Natural killer cell treated with Interleukin-12 subunit alpha and Interleukin-12 subunit beta and Interleukin-15 and Interleukin-18, amount 100 ng/mL, for 72 hours (primary cell): ENCODE data around the gene TMEM131. TPM values are rescaled to one million over a fixed set of nuclear protein-coding genes. Genes with fewer than 3 reads are reported as not detected.

ENCODE experiments used
- ATAC-seq, 2 donors: fragments of 150-1000 bp; cut with Tn5 transposase in 1 of 2; sonication (Bioruptor Pico), chemical (Tn5 transposase) in 1 of 2; 2 replicates each; pipeline ENCODE4 v1.10.0; 2021
- DNase-seq: peaks from one replicate; pipeline ENCODE4 v3.0.0; 2022; ENCODE audit warnings: low spot score
- H3K27ac Mint-ChIP-seq, 2 donors: 1 replicate in 1 of 2; 2 replicates in 1 of 2; pipeline ENCODE4 v1.8.0; 2022; ENCODE audit warnings: mixed read lengths in 2 of 2, mild to moderate bottlenecking in 1 of 2, moderate library complexity in 1 of 2
- H3K27me3 Mint-ChIP-seq, 2 donors: 1 replicate in 1 of 2; 2 replicates in 1 of 2; pipeline ENCODE4 v1.8.0; 2022; ENCODE audit warnings: mixed read lengths in 2 of 2
- H3K36me3 Mint-ChIP-seq: one replicate; pipeline ENCODE4 v1.8.0; 2022; ENCODE audit warnings: mixed read lengths
- H3K4me1 Mint-ChIP-seq, 2 donors: 1 replicate in 1 of 2; 2 replicates in 1 of 2; pipeline ENCODE4 v1.8.0; 2022; ENCODE audit warnings: low read depth in 2 of 2, mixed read lengths in 2 of 2, mild to moderate bottlenecking in 1 of 2
- H3K4me3 Mint-ChIP-seq: one replicate; pipeline ENCODE4 v1.8.0; 2022; ENCODE audit warnings: mixed read lengths
- H3K9me3 Mint-ChIP-seq: 2 replicates; pipeline ENCODE4 v1.8.0; 2022; ENCODE audit warnings: mixed read lengths
- total RNA-seq, 2 donors: library from RNA; stranded (reverse); gene quantifications; one replicate each; pipeline ENCODE4 v1.2.3, GENCODE V29; 2022

The TMEM131 gene
- total RNA-seq, 2 donors from 2014 or later = 44.6 to 47.3 TPM

GRCh38 chr2:97993926-97994325 lies 1.8 kb downstream of the TMEM131 start:
- H3K27me3 Mint-ChIP-seq = no peaks in the 10 kb centered on the region
- ATAC-seq (no peak), DNase-seq (no peak)
- H3K4me1 Mint-ChIP-seq = peaks cover 33 to 39% of the 10 kb centered on the region in 2 donors
- H3K9me3 Mint-ChIP-seq = no peaks in the 10 kb centered on the region
- peak overlapping the region; percentile 86 to 96 for H3K27ac Mint-ChIP-seq
- peak overlapping the region; percentile 93 for H3K4me3 Mint-ChIP-seq
- no peaks in the 10 kb centered on the region for H3K36me3 Mint-ChIP-seq

DNA sequence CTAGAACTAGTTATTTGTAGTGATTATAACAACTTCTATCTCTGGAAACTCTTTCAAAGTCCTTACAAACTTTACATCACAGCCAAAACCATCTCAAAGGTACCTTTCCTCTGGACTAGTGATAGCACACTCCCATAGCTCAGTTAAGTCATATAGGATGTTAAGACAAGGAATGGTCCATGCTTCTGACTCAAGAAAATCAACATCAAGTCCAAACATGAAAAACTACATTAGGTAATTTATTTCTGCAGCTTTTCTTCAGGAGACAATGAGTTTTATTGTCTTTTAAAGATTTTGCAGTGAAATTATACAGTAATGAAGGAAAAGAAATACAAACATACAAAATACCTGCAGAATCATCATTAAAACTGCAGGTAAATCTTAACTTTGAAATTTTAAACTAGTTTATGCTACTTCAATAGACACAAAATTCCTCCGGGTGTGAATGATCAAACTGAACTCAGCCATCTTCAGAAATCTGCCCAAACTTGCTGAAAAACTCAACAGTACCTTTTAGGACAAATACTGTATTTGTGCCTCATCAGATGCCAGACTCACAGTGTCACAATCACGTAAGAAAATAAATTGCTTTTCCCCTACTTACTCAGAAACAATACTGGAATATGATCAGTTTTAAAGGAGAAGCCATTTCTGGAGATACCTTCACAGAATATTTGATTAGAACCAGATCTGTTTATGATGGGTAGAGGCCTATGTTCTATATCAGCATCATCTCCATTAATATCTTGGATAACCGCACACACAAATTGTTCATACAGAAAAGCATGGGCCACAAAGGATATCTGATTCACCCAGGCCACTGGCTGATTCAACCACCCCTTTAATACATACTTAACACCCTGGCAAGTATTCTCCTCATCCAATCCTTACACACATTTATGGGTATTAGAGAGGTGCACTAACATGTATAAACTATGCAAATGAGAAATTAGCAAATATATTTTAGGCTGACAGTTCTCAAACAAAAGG lies 2.6 kb downstream of the TMEM131 start:
- peak overlapping the region in 1 of 2 donors; percentile 96 for H3K27ac Mint-ChIP-seq
- H3K4me3 Mint-ChIP-seq = peak overlapping the region; percentile 93
- H3K27me3 Mint-ChIP-seq = no peaks in the 10 kb centered on the region
- peaks cover 40 to 46% of the 10 kb centered on the region in 2 donors for H3K4me1 Mint-ChIP-seq
- no peak for DNase-seq
- no peaks in the 10 kb centered on the region for H3K9me3 Mint-ChIP-seq
- H3K36me3 Mint-ChIP-seq = no peaks in the 10 kb centered on the region
- no peak for ATAC-seq

- Mint-ChIP-seq H3K9me3 (no peaks in the 10 kb centered on the region), H3K27ac (no peak overlapping the region), H3K4me3 (peak overlapping the region; percentile 52), H3K4me1 (peaks cover 46 to 53% of the 10 kb centered on the region in 2 donors), H3K36me3 (no peaks in the 10 kb centered on the region), H3K27me3 (no peaks in the 10 kb centered on the region)
- ATAC-seq = no peak
- DNase-seq = no peak
Observed at GRCh38 chr2:97991081-97991856, 4.5 kb downstream of the TMEM131 start.

- DNase-seq = no peak
- H3K27me3 Mint-ChIP-seq = no peaks in the 10 kb centered on the region
- no peaks in the 10 kb centered on the region for H3K36me3 Mint-ChIP-seq
- ATAC-seq = no peak
- H3K4me3 Mint-ChIP-seq = no peak overlapping the region
- H3K4me1 Mint-ChIP-seq = peaks cover 42 to 47% of the 10 kb centered on the region in 2 donors
- H3K9me3 Mint-ChIP-seq = no peaks in the 10 kb centered on the region
- no peak overlapping the region for H3K27ac Mint-ChIP-seq
Observed at GRCh38 chr2:97988722-97989121, 7.0 kb downstream of the TMEM131 start.

GRCh38 chr2:97985998-97986397 lies 9.8 kb downstream of the TMEM131 start:
- H3K27ac Mint-ChIP-seq = no peak overlapping the region
- DNase-seq (no peak), ATAC-seq (no peak)
- no peaks in the 10 kb centered on the region for H3K36me3 Mint-ChIP-seq
- H3K27me3 Mint-ChIP-seq = no peaks in the 10 kb centered on the region
- H3K4me3 Mint-ChIP-seq = no peak overlapping the region
- H3K4me1 Mint-ChIP-seq = peaks cover 34 to 46% of the 10 kb centered on the region in 2 donors
- H3K9me3 Mint-ChIP-seq = no peaks in the 10 kb centered on the region

DNA sequence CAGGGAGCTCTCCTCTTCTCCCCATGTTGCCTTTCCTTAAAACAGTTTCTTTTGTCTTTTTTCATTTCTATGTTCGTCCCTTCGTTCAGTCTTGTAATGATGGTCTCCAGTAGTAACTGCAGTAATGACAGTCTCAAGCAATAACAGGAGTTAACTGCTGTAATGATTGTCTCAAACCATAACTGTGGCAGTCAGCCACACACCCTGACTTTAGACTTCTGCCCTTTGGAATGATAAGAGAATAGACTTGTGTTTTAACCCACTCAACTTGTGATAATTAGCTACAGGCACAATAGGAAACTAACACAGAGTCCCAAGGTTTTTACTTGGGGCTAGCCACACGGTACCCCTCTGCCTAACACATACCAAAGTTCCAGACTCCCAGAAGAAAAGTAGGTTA lies 12.1 kb downstream of the TMEM131 start:
- Mint-ChIP-seq H3K36me3 (no peaks in the 10 kb centered on the region), H3K4me3 (no peak overlapping the region), H3K27ac (no peak overlapping the region), H3K4me1 (peaks cover 40 to 58% of the 10 kb centered on the region in 2 donors), H3K27me3 (no peaks in the 10 kb centered on the region), H3K9me3 (peaks cover 4% of the 10 kb centered on the region)
- no peak for DNase-seq
- no peak for ATAC-seq

- DNase-seq (no peak), ATAC-seq (no peak)
- H3K27ac Mint-ChIP-seq = peak overlapping the region in 1 of 2 donors; percentile 27
- H3K4me1 Mint-ChIP-seq = peaks cover 37 to 52% of the 10 kb centered on the region in 2 donors
- no peak overlapping the region for H3K4me3 Mint-ChIP-seq
- peaks cover 4% of the 10 kb centered on the region for H3K9me3 Mint-ChIP-seq
- no peaks in the 10 kb centered on the region for H3K36me3 Mint-ChIP-seq
- no peaks in the 10 kb centered on the region for H3K27me3 Mint-ChIP-seq
Observed at GRCh38 chr2:97983134-97983533, 12.6 kb downstream of the TMEM131 start.

GRCh38 chr2:97982621-97983020 lies 13.1 kb downstream of the TMEM131 start:
- H3K4me3 Mint-ChIP-seq = no peak overlapping the region
- H3K4me1 Mint-ChIP-seq = peaks cover 35 to 49% of the 10 kb centered on the region in 2 donors
- no peak overlapping the region for H3K27ac Mint-ChIP-seq
- peaks cover 4% of the 10 kb centered on the region for H3K9me3 Mint-ChIP-seq
- no peaks in the 10 kb centered on the region for H3K27me3 Mint-ChIP-seq
- ATAC-seq (no peak), DNase-seq (no peak)
- no peaks in the 10 kb centered on the region for H3K36me3 Mint-ChIP-seq

GRCh38 chr2:97981961-97982360 lies 13.8 kb downstream of the TMEM131 start:
- no peak for DNase-seq
- Mint-ChIP-seq H3K4me1 (peaks cover 35 to 53% of the 10 kb centered on the region in 2 donors), H3K27me3 (no peaks in the 10 kb centered on the region), H3K27ac (no peak overlapping the region), H3K36me3 (no peaks in the 10 kb centered on the region), H3K4me3 (no peak overlapping the region), H3K9me3 (peaks cover 4% of the 10 kb centered on the region)
- ATAC-seq = no peak

- Mint-ChIP-seq H3K9me3 (peaks cover 4% of the 10 kb centered on the region), H3K4me3 (peak overlapping the region; percentile 7), H3K36me3 (peaks cover 2% of the 10 kb centered on the region), H3K4me1 (peaks cover 33 to 44% of the 10 kb centered on the region in 2 donors), H3K27me3 (no peaks in the 10 kb centered on the region), H3K27ac (no peak overlapping the region)
- no peak for DNase-seq
- ATAC-seq = peak in 1 of 2 donors; percentile 57
Observed at GRCh38 chr2:97979904-97980303, 15.8 kb downstream of the TMEM131 start.

DNA sequence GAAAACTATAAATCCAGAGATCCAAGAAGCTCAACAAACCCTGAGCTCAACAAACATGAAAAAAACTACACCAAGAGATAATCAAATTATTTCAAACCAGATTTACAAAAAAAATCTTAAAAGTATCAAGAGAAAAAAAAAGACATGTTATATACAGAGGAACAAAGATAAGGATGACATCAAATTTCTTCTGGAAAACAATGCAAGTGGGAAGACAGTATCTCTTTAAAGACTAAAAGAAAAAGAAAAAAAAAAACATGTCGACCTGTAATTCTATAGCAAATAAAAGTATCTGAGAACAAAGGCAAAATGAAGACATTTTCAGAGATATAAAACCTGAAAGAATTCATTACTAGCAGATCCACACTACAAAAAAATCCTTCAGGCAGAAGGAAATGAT lies 21.3 kb downstream of the TMEM131 start:
- Mint-ChIP-seq H3K27me3 (no peaks in the 10 kb centered on the region), H3K27ac (no peak overlapping the region), H3K9me3 (peaks cover 6% of the 10 kb centered on the region), H3K4me3 (no peak overlapping the region), H3K36me3 (peaks cover 21% of the 10 kb centered on the region), H3K4me1 (peaks cover 39 to 40% of the 10 kb centered on the region in 2 donors)
- DNase-seq (no peak), ATAC-seq (no peak)

DNA sequence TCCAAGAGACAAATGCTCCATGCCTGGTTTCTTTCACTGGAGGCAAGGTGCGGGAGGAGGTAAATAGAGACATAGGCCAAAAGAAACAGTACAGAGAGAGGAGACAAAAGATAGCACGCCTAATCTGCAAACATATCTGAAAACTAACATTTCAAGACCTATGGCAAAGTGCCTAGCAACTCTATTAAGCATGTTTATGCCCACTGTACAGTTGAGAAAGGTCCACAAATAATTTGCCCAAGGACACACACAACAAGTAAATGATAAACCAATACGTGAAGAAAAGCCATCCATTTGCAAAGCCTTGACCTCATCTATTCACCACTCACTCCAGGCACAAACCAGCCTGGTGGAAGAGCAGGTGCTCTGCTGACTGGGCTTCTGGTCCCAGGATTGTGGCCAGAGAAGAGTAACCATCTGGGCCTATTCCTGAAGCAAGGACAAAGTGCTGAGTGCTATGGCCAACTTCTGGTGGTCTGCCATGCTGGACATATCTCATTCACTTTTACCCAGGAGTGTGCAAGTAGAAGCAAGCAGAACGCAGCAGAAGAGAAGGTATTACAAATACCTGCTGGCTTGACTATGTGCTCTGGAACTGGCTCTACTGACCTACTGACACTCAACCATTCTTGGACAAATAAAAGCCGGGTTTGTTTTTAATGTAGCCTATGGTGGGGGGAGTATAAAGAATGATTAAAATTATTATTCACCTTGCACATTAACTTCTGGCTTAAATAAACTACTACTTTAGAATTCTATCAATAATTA lies 25.3 kb downstream of the TMEM131 start:
- no peaks in the 10 kb centered on the region for H3K27me3 Mint-ChIP-seq
- ATAC-seq = no peak
- peaks cover 60 to 64% of the 10 kb centered on the region in 2 donors for H3K4me1 Mint-ChIP-seq
- H3K9me3 Mint-ChIP-seq = peaks cover 5% of the 10 kb centered on the region
- H3K27ac Mint-ChIP-seq = peak overlapping the region; percentile 36 to 57
- peaks cover 21% of the 10 kb centered on the region for H3K36me3 Mint-ChIP-seq
- no peak for DNase-seq
- H3K4me3 Mint-ChIP-seq = no peak overlapping the region
